HepG2 (cell line): Measurements from ENCODE around the gene CHID1. TPM values are rescaled to one million over a fixed set of nuclear protein-coding genes. Genes with fewer than 3 reads are reported as not detected.
A peak's percentile ranks its signal among the peaks of the same experiment; 100 is the strongest.

ENCODE experiments used
- BHLHE40 ChIP-seq: IDR thresholded peaks from 2 replicates; pipeline ENCODE4 v1.6.1; 2011; ENCODE audit warnings: low read length, improper control_type of control experiment
- CEBPB ChIP-seq: IDR thresholded peaks from 2 replicates; pipeline ENCODE4 v1.6.1; 2011; ENCODE audit warnings: low read depth, low read length, improper control_type of control experiment, borderline replicate concordance
- HDAC1 ChIP-seq: sonication (generic); formaldehyde crosslinking; IDR thresholded peaks from 2 replicates; pipeline ENCODE4 v1.5.1; 2020; ENCODE audit warnings: mild to moderate bottlenecking, missing genetic modification reagents
- LCORL ChIP-seq, 2 experiments: fragments of 450-650 bp in 1 of 2; sonication (generic) in 1 of 2; formaldehyde crosslinking in 1 of 2; IDR thresholded peaks; 2 replicates each; pipeline versions ENCODE4 v1.5.0 to v1.6.1; 2017 to 2020; ENCODE audit warnings: antibody characterized with exemption in 1 of 2, missing genetic modification reagents in 1 of 2
- MED1 ChIP-seq: sonication (generic); formaldehyde crosslinking; IDR thresholded peaks from 2 replicates; pipeline ENCODE4 v1.4.0; 2020; ENCODE audit warnings: missing genetic modification reagents
- MEIS2 ChIP-seq: sonication (generic); formaldehyde crosslinking; IDR thresholded peaks from 2 replicates; pipeline ENCODE4 v1.9.0; 2021; ENCODE audit warnings: mild to moderate bottlenecking, missing genetic modification reagents
- NRL ChIP-seq: sonication (generic); formaldehyde crosslinking; IDR thresholded peaks from 2 replicates; pipeline ENCODE4 v1.5.0; 2020; ENCODE audit warnings: missing genetic modification reagents, mild to moderate bottlenecking, moderate library complexity, borderline replicate concordance
- PHF21A ChIP-seq: sonication (generic); formaldehyde crosslinking; IDR thresholded peaks from 2 replicates; pipeline ENCODE4 v1.5.0; 2020; ENCODE audit warnings: mild to moderate bottlenecking, missing genetic modification reagents
- PTBP1 ChIP-seq: fragments of 200-400 bp; formaldehyde crosslinking; IDR thresholded peaks from 2 replicates; pipeline ENCODE4 v1.6.1; 2018; ENCODE audit warnings: low read length, low read depth; ENCODE audit not compliant: poor library complexity, severe bottlenecking
- RAD21 ChIP-seq: fragments of 450-650 bp; formaldehyde crosslinking; IDR thresholded peaks from 2 replicates; pipeline ENCODE4 v1.5.0; 2020; ENCODE audit warnings: mild to moderate bottlenecking
- RAD51 ChIP-seq: fragments of 450-650 bp; IDR thresholded peaks from 2 replicates; pipeline ENCODE4 v1.6.1; 2016; ENCODE audit warnings: borderline replicate concordance
- SAP130 ChIP-seq: IDR thresholded peaks from 2 replicates; pipeline ENCODE4 v1.6.1; 2016; ENCODE audit warnings: low read depth
- STAT5B ChIP-seq: sonication (generic); formaldehyde crosslinking; IDR thresholded peaks from 2 replicates; pipeline ENCODE4 v1.4.0; 2020; ENCODE audit warnings: missing genetic modification reagents
- ZNF263 ChIP-seq: sonication (generic); formaldehyde crosslinking; IDR thresholded peaks from 2 replicates; pipeline ENCODE4 v1.4.0; 2020; ENCODE audit warnings: missing genetic modification reagents
- ZNF605 ChIP-seq: sonication (generic); formaldehyde crosslinking; IDR thresholded peaks from 2 replicates; pipeline ENCODE4 v1.8.0; 2022; ENCODE audit warnings: mild to moderate bottlenecking, missing genetic modification reagents
- ZNF839 ChIP-seq: sonication (generic); formaldehyde crosslinking; IDR thresholded peaks from 2 replicates; pipeline ENCODE4 v1.4.0; 2020; ENCODE audit warnings: missing genetic modification reagents, mild to moderate bottlenecking, borderline replicate concordance
- polyA plus RNA-seq, 8 experiments: library from polyadenylated mRNA; depleted of rRNA in 3 of 8; stranded (reverse) in 7 of 8; unstranded in 1 of 8; fragments of >200 nt; fragmentation: Illumina TruSeq in 4 of 8; extraction: Trizol in 4 of 8; gene quantifications; 2 replicates each; pipeline versions ENCODE4 v1.2.1 to v1.2.3, GENCODE V29; 2011 to 2016; ENCODE audit warnings: low read depth in 4 of 8, missing spikeins in 1 of 8, mixed read lengths in 1 of 8; ENCODE audit not compliant: insufficient read depth in 1 of 8
- total RNA-seq, 5 experiments: library from RNA; depleted of rRNA; stranded (reverse); fragments of >200 nt; fragmentation: Illumina TruSeq; extraction: Trizol; gene quantifications; 2 replicates each; pipeline ENCODE4 v1.2.3, GENCODE V29; 2016; ENCODE audit warnings: low read depth in 1 of 5
- TF ChIP-seq, protein P1 (sequence below): IDR thresholded peaks from 2 replicates; pipeline ENCODE4 v1.6.1; 2018; ENCODE audit warnings: missing genetic modification reagents, mild to moderate bottlenecking, missing compliant biosample characterization
- TF ChIP-seq, protein P2 (sequence below): sonication (generic); formaldehyde crosslinking; IDR thresholded peaks from 2 replicates; pipeline ENCODE4 v1.5.0; 2020; ENCODE audit warnings: mild to moderate bottlenecking, missing genetic modification reagents
- TF ChIP-seq, protein P3 (sequence below): sonication (generic); formaldehyde crosslinking; conservative IDR thresholded peaks from 2 replicates; pipeline ENCODE4 v1.4.0; 2020; ENCODE audit warnings: missing genetic modification reagents
- TF ChIP-seq, protein P4 (sequence below): IDR thresholded peaks from 2 replicates; pipeline ENCODE4 v1.6.1; 2016; ENCODE audit warnings: mild to moderate bottlenecking

The CHID1 gene
- total and polyA plus RNA-seq, 2 of the 13 experiments (the other 11 are each of a cell fraction or from before 2014, with no cell fraction given): 65.1 to 93.6 TPM

DNA sequence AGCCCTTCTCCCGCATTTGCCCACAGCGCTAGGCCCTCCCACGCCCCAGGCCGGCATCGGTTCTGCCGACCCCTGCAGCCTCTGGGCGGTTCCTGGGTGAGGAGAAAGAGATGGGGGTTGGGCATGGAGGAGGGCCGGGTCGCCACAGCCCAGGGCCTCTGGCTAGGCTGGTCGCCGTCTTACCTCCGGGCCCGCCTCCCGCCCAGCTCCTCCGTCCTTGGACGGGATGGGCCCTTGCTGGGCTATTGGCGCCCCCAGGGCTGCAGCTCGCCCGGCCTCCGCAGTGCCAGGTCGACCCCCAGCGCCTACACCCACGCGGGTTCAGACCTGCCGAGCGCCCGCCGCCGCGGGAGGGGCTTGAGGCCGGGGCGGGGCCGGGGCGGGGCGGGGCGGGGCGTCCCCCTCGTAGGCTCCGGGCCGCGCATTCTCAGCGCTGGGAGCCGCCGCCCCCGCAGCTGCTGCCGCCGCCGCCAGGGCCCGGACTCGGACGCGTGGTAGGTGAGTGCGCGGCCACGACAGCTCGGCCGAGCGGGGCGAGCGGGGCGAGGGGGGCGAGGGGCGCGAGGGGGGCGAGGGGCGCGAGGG, 78.0 kb downstream of the CHID1 start, which contains the start of gene CD151 (continued):
- TF ChIP-seq ZNF263 (CRISPR knock-in tag) (no peak), HDAC1 (CRISPR knock-in tag) (peak; percentile 13; the same call in 1 of the 2 replicates), CEBPB (no peak), BHLHE40 (no peak), SAP130 (CRISPR knock-in tag) (peak; percentile 39), PHF21A (CRISPR knock-in tag) (no peak), PTBP1 (no peak), STAT5B (CRISPR knock-in tag) (no peak), ZNF839 (CRISPR knock-in tag) (no peak), ZNF605 (CRISPR knock-in tag) (no peak), MED1 (CRISPR knock-in tag) (no peak), LCORL (IDR thresholded peaks at IDR 0.05) (no peak), LCORL (CRISPR knock-in tag; IDR thresholded peaks at IDR 0.05) (no peak), MEIS2 (CRISPR knock-in tag) (no peak), NRL (no peak), RAD51 (no peak), RAD21 (0 out of 2 replicates have a peak, but pooled peaks have one; percentile 18)
- TF ChIP-seq, protein P1, sequence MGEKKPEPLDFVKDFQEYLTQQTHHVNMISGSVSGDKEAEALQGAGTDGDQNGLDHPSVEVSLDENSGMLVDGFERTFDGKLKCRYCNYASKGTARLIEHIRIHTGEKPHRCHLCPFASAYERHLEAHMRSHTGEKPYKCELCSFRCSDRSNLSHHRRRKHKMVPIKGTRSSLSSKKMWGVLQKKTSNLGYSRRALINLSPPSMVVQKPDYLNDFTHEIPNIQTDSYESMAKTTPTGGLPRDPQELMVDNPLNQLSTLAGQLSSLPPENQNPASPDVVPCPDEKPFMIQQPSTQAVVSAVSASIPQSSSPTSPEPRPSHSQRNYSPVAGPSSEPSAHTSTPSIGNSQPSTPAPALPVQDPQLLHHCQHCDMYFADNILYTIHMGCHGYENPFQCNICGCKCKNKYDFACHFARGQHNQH: no peak
- TF ChIP-seq, protein P2, sequence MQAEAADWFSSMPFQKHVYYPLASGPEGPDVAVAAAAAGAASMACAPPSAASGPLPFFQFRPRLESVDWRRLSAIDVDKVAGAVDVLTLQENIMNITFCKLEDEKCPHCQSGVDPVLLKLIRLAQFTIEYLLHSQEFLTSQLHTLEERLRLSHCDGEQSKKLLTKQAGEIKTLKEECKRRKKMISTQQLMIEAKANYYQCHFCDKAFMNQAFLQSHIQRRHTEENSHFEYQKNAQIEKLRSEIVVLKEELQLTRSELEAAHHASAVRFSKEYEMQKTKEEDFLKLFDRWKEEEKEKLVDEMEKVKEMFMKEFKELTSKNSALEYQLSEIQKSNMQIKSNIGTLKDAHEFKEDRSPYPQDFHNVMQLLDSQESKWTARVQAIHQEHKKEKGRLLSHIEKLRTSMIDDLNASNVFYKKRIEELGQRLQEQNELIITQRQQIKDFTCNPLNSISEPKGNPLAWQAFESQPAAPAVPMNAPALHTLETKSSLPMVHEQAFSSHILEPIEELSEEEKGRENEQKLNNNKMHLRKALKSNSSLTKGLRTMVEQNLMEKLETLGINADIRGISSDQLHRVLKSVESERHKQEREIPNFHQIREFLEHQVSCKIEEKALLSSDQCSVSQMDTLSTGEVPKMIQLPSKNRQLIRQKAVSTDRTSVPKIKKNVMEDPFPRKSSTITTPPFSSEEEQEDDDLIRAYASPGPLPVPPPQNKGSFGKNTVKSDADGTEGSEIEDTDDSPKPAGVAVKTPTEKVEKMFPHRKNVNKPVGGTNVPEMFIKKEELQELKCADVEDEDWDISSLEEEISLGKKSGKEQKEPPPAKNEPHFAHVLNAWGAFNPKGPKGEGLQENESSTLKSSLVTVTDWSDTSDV (CRISPR knock-in tag): no peak
- TF ChIP-seq, protein P3, sequence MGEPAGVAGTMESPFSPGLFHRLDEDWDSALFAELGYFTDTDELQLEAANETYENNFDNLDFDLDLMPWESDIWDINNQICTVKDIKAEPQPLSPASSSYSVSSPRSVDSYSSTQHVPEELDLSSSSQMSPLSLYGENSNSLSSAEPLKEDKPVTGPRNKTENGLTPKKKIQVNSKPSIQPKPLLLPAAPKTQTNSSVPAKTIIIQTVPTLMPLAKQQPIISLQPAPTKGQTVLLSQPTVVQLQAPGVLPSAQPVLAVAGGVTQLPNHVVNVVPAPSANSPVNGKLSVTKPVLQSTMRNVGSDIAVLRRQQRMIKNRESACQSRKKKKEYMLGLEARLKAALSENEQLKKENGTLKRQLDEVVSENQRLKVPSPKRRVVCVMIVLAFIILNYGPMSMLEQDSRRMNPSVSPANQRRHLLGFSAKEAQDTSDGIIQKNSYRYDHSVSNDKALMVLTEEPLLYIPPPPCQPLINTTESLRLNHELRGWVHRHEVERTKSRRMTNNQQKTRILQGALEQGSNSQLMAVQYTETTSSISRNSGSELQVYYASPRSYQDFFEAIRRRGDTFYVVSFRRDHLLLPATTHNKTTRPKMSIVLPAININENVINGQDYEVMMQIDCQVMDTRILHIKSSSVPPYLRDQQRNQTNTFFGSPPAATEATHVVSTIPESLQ (CRISPR knock-in tag): no peak
- TF ChIP-seq, protein P4, sequence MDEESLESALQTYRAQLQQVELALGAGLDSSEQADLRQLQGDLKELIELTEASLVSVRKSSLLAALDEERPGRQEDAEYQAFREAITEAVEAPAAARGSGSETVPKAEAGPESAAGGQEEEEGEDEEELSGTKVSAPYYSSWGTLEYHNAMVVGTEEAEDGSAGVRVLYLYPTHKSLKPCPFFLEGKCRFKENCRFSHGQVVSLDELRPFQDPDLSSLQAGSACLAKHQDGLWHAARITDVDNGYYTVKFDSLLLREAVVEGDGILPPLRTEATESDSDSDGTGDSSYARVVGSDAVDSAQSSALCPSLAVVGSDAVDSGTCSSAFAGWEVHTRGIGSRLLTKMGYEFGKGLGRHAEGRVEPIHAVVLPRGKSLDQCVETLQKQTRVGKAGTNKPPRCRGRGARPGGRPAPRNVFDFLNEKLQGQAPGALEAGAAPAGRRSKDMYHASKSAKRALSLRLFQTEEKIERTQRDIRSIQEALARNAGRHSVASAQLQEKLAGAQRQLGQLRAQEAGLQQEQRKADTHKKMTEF (CRISPR knock-in tag): 0 out of 2 replicates have a peak, but pooled peaks have one; percentile 34
